Measurements from ENCODE around the gene IGSF23.
"Not testable (repeated sequence)": the region's sequence is repeated elsewhere in the genome, so short reads cannot be mapped to it uniquely, and the experiment has no call there.

The IGSF23 gene

DNA sequence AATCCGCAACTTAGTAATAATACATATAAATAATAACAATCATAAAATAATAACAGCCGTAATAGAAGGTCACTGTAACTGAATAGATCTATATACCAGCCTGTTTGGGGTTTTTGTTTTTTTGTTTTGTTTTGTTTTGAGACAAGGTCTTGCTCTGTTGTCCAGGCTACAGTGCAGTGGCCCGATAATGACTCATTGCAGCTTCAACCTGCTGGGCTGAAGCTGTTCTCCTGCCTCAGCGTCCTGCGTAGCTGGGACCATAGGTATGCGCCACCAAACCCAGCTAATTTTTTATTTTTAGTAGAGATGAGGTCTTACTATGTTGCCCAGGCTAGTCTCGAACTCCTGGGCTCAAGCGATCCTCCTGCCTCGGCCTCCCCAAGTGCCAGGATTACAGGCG is 950 bp downstream of the IGSF23 start:
- DNase-seq: no peak

DNA sequence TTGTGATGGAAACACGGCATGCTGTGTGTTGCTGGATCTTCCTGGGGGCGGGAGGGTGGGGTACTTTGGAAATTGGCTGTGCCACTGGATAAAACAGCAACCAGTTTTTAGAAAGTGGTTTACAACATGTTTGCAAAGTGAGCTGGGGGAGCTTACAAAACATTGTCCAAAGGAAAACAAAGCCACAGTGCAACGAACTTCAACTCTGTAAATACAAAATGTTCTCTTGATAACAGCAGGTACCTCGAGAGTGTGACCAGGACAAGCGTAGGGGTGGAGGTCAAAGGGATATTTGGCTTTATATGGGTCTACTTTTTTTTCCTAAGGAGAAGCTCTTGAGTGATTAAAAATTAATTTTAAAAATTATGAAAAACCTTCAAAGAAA is 2.5 kb downstream of the IGSF23 start:
- DNase-seq: no peak

DNA sequence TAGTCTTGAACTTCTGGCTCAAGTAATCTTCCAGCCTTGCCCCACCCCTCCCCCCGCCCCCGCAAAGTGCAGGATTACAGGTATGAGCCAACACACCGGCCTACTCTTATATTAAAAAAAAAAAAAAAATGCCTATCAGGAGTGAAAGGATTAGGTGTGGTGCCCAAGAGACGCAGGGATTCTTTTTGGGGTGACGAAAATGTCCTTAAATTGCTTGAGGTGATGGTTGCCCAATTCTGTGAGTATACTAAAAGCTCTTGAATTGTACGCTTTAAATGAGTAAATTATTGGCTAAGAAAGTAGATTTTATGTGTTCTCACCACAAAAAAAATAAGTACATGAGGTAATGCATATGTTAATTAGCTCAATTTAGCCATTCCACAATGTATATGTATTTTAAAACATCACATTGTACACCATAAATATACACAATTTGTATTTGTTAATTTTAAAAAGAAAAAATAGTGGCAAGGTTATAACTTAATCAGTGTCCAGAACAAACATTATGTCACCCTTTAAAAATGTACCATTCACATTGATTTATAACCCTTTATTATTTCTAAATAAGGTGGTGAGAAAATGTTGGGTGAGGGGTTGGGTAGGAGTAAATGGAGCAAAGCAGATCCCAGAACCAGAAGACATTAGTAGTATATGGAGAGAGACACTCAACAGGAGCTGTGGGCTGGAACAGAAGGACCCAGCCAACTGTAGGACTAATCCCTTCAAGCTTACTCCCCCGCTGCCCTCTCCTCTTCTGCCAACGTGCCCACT is 3.9 kb downstream of the IGSF23 start:
- no peak for DNase-seq

DNA sequence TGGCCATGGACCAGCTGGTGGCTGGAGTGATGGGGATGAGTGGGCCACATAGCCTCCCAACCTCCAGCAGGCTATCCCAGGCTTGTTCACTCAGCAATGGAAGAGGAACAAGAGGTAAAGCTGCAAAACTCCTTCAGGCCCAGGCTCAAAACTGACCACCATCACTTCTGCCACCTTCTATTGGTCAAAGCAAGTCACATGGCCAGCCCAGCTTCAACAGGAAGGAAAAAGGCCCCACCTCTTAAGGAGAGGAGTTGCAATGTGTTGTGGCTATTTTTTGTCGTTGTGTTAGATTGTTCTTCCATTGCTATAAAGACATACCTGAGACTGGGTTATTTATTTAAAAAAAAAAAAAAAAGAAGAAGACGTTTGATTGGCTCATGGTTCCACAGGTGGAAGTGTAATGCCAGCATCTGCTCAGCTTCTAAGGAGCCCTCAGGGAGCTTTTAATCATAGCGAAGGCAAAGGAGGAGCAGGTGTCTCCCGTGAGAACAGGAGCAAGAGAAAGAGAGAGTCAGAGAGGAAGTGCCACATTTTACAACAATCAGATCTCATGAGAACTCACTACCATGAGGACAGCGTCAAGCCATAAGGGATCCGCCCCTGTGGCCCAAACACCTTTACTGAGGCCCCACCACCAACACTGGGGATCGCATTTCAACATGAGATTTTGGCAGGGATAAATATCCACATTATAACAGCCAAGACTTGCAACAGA is 5.4 kb downstream of the IGSF23 start:
- no peak for DNase-seq

DNA sequence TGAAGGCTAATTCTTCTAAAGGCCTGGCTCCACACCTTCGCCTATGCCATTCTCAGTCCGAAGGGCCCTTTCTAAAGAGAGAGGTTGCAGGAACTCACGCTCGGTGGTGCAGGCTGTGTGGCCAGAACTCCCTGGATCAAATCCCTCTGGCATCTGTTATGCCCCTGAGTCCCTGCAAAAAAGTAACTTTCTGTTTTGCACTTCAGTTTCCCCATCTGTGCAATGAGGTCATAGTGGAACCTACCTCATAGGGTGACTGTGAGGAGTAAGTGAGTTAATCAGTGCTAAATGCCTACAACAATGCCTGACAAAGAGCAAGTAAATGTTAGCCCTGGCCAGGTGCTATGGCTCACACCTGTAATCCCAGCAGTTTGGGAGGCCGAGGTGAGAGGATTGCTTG is 7.3 kb downstream of the IGSF23 start:
- no peak for DNase-seq

DNA sequence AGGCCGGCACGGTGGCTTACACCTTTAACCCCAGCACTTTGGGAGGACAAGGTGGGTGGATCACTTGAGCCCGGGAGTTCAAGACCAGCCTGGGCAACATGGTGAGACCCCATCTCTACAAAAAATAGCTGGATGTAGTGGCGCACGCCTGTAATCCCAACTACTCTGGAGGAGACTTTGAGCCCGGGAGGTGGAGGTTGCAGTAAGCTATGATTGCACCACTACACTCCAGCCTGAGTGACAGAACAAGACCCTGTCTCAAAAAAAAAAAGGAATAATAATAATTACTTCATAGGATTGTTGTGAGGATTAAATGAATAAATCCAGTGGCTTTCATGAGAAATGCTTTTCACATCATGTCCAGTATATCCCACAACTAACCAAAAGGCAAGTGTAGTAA is 8.0 kb downstream of the IGSF23 start:
- no peak for DNase-seq

DNA sequence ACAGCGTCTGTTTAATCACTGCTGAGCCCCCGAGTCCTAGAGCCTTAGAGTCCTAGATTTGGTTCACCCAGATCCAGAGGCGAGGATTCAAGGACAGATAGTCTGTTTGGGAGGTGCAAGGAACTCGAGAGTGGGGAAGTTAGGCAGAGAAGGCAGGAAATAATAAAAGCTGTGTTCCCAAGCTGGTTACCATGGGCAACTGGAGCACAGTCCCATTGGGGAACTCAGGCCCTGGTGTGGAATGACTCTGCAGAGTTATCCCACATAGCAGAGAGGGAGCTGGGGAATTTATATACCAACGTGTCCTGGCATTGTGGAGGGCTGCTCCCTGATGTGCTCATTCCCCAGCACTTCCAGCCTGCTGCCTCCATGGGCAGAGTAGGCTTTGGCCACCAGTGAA is 9.7 kb downstream of the IGSF23 start:
- no peak for DNase-seq

DNA sequence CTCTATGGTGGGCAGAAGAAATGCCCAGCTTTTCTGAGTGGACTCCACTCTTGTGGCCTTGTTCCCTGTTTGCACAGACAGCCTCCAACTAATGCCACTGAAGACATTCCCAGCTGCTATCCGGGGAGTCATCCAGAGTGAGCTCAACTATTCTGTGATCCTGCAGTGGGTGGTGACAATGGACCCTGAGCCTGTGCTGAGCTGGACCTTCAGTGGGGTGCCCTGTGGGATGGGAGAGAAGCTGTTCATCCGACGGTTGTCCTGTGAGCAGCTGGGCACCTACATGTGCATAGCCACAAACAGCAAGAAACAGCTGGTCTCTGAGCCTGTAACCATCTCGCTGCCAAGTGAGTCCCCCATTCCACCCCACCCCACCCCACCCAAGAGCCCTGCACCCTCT is 10.3 kb downstream of the IGSF23 start:
- DNase-seq: no peak

DNA sequence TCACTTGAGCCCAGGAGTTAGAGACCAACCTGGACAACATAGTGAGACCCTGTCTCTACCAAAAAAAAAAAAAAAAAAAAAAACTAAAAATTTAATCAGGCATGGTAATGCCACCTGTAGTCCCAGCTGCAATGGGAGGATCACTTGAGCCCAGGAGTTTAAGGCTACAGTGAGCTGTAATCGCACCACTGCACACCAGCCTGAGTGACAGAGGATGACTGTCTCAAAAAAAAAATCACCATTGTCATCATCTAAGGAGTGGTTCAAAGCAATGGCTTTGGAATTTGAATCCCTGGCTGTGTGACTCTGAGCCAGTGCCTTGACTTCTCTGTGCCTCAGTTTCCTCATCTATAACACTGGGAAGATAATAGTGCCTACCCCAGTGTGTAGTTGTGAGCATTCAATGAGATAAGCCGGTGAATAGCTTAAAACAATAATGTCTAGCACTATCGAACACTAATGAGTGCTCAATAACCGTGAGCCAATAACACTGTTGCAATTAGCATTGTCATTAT is 11.5 kb downstream of the IGSF23 start:
- no peak for DNase-seq

DNA sequence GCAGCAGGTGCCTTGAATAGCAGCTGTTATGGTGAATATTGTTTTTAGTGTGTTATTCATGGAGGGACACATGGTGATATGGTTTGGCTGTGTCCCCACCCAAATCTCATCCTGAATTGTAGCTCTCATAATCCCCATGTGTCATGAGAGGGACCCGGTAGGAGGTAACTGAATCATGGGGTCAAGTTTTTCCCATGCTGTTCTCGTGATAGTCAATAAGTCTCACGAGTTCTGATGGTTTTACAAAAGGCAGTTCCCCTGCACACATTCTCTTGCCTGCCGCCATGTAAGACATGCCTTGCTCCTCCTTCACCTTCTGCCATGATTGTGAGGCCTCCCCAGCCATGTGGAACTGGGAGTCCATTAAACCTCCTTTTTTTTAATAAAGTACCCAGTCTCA is 12.3 kb downstream of the IGSF23 start:
- not testable (repeated sequence) for DNase-seq

DNA sequence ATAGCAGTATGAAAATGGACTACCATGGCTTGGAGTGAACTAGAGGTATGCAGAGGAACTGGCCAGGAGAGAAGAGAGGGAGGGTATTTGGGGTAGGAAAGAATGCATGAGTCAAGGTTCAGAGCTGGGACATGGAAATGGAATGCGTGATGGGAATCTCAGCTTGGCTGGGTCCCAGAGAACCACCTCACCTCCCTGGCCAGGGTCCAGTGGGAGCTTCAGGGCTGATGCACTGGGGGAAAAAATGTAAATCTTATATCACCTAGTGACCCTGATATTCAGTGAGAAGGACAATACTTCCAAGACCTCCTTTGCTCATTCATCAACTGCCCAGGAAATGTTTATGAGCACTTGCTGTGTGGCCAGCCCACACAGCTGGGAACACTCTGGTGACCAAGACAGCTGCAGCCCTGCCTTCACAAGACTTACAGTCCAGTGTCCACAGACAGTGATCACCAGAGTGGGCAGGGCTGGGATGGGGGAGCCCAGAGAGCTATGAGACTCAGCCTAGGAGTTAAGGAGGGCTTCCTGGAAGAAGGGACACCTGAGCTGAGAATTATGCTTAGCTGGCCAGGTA is 12.8 kb downstream of the IGSF23 start:
- DNase-seq: no peak

DNA sequence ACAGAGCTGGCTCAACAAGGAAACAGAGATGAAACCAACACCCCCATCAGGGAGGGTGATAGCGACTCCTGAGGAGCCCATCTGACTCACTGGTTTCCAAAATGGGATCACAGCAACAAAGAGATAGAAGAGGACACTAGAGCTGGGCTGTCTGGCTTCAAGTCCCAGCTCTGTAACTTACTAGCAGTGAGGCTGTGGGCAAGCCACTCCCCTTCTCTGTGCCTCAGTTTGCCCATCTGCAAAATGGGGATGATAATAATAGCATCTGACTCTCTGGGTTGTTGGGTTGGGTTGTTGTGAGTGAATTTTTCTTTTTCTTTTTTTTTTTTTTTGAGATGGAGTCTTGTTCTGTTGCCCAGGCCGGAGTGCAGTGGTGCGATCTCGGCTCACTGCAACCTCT is 14.3 kb downstream of the IGSF23 start:
- DNase-seq: no peak

DNA sequence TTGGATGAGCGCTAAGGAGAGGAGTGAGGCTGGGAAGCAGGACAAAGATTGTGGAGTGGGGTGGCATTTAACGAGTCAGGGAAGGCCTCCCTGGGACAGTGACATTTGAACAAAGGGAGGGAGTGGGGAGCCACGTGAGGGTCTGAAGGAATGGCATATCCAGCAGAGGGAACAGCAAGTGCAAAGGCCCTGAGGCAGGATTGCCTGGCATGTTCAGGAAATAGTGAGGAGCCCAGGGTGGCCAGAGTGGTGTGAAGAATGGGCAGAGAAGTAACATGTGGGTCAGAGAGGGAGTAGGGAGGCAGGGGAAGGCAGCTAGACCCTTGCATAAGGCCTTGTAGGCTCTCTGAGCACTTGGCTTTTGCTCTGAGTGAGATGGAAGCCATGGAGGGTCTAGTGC is 15.4 kb downstream of the IGSF23 start:
- no peak for DNase-seq

DNA sequence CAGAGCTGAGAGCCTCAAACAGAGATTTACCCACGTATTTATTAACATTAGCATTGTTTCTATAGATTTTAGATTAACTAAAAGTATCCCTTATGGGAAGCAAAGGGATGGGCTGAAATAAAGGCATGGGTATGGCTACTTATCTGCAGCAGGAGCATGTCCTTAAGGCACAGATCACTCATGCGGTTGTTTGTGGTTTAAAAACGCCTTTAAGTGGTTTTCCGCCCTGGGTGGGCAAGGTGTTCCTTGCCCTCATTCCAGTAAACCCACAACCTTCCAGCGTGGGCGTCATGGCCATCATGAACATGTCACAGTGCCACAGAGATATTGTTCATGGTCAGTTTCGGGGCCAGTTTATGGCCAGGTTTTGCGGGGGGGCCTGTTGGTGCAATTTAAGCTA is 18.2 kb downstream of the IGSF23 start:
- DNase-seq: not testable (repeated sequence)

DNA sequence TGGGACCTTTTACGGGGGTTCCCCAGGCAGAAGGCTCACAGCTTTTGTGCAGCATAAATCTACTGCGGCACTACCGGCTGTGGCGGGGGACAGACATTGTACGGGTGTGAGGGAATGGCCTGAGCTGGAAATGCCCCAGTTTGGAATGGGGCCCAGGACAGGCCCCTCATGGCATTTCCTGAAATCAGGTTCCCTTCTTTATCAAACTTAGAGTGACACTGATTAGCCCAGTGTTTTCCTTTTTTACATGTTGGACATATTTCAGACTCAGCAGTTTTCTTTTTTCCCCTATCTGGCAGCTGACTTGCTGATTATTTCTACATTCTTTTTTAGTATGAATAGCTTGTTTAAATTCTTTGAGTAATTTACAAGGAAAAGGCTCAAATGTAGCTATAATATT is 20.7 kb downstream of the IGSF23 start:
- not testable (repeated sequence) for DNase-seq

DNA sequence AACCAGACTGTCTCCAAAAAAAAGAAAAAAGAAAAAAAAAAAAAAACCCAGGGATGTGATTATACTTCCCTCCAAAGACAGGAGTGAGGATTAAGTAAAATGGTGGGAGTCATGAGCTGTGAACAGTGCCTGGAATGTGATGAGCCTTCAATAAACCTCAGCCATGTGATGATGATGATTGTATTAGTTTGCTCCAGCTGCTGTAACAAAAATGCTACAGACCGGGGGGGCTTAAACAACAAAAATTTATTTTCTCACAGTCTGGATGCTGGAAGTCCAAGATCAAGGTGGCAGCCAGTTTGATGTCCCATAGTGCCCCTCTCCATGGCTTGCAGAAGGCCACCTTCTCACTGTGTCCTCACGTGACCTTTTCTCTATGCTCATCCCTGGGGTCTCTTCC is 21.4 kb downstream of the IGSF23 start:
- DNase-seq: no peak

DNA sequence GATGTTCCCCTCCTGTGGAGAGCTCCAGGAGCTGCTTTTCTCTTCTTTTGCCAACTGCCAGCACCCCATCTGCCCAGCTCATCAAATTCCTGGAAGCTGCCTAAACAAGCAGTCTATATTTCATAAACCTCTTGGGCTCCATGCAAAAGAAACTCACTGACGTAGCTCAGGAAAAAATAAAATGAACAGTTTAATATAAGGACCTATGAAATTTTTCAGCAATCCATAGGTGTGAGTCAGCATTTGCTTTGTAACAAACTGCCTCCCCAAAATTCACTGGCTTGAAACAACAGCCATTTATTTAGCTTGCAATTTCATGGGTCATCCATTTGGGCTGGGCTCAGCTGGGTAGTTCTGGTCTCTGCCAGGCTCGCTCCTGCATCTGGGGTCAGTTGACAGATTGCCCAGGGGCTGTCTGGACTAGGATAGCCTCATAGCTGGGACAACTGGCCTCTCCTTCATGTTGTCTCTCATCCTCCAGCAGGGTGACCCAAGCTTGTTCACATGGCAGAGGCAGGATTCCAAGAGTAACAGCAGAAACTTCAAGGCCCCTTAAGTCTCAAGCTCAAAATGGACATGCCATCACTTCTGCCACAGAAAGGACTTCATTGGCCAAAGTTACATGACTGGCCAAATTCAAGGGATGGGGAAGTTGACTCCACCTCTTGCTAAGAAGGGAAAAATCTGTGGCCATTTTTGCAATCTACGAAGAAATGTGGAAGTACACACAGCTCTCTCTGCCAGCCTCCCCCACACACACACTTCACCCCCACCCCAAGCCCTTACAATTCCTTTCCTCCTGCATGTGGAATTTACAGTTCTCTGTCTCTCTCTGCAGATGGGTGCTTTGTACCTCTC is 22.4 kb downstream of the IGSF23 start:
- no peak for DNase-seq

DNA sequence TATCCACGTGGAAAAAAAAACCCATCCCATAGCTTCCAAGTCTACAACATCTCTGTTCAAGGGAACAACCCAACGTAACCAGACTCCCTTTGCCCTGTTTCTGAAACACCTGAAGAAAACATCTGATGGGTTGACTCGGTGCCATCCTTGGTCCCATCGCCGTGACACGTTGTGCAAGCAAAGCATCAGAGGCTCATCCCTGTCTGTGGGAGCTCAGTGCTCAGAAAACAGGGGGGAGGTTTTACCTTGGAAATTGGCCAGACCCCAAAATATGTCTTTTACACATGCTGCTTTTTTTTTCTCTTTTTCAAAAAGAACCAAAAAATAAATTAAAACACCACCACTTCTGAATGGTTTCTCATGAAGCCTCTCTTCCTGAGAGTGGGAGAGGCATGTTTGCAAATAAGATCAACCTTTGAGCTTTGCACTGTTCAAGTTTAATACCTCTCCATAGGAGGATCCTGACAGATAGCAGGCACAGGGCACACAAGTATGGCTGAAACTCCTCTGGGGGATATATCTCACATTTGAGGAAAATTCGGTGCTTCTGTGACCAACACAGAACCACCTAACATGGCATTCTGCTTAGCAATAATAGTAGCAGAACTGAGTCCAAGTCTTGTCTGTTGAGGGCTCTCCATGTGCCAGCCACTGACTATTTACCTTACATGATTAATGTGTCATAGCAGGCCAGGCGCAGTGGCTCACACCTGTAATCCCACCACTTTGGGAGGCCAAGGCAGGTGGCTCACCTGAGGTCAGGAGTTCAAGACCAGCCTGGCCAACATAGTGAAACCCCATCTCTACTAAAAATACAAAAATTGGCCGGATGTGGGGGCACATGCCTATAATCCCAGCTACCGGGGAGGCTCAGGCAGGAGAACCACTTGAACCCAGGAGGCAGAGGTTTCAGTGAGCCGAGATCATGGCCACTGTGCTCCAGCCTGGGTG is 23.4 kb downstream of the IGSF23 start:
- no peak for DNase-seq

DNA sequence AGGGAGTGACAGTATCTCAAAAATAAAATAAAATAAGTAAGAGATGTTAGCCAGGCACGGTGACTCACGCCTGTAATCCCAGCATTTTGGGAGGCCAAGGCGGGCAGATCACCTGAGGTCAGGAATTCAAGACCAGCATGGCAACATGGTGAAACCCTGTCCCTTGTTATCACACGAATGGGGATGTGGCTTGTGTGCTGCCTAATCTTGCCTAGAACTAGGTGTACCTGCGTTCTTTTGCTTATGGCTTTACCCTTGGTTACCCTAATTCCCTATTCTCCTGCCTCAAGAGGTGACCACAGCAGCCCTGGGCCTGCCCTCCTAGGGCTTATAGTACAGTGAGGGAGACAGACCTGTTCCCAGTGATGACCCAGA is 24.0 kb downstream of the IGSF23 start:
- DNase-seq: no peak

DNA sequence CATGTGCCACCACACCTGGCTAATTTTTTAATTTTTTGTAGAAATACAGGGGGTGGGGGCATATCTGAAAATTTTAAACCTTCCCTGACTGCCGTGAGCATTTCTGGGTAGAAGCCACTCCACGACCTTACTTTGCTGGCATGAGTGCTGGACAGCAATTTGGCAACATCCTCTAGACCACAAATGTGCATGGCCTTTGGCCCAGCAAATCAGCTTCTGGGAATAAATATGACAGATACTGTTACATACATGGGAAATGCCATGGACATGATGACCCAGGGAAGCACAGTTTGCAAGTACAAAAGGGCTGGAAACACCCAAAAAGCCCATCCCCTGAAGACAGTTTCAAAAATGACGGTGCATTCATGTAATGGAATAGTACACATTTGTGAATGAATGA is 27.2 kb downstream of the IGSF23 start:
- no peak for DNase-seq

DNA sequence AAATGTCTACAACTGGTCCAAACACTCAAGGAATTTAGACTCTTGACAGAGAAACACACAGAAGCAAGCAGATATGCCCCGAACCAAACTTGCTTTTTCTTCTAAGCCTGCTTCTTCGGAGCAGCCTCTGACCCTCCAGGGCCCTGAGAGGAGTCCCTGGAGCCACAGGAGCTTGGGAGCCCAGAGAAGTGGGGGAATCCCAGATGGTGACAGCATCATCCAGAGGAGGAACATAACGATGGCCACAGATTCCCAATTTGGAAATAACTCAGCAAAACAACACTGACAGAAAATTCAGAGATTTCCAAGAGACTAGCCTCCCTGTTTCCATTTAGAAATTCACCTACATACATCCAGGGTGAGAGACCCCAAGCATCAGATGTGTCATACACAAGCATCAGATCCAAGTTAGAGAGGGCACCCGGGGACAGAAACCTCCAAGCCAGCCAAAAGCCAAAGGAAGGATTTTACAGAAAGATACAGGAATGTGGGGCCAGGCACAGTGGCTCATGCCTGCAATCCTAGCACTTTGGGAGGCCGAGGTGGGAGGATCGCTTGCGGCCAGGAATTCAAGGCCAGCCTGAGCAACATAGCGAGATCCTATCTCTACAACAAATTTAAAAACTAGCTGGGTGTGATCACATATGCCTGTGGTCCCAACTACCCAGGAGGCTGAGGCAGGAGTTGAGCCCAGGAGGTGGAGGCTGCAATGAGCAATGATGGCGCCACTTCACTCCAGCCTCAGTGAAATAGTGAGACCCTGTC is 28.3 kb downstream of the IGSF23 start:
- no peak for DNase-seq
